ENCODE data around the gene MFSD1.

Gene MFSD1, protein sequence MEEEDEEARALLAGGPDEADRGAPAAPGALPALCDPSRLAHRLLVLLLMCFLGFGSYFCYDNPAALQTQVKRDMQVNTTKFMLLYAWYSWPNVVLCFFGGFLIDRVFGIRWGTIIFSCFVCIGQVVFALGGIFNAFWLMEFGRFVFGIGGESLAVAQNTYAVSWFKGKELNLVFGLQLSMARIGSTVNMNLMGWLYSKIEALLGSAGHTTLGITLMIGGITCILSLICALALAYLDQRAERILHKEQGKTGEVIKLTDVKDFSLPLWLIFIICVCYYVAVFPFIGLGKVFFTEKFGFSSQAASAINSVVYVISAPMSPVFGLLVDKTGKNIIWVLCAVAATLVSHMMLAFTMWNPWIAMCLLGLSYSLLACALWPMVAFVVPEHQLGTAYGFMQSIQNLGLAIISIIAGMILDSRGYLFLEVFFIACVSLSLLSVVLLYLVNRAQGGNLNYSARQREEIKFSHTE

DNA sequence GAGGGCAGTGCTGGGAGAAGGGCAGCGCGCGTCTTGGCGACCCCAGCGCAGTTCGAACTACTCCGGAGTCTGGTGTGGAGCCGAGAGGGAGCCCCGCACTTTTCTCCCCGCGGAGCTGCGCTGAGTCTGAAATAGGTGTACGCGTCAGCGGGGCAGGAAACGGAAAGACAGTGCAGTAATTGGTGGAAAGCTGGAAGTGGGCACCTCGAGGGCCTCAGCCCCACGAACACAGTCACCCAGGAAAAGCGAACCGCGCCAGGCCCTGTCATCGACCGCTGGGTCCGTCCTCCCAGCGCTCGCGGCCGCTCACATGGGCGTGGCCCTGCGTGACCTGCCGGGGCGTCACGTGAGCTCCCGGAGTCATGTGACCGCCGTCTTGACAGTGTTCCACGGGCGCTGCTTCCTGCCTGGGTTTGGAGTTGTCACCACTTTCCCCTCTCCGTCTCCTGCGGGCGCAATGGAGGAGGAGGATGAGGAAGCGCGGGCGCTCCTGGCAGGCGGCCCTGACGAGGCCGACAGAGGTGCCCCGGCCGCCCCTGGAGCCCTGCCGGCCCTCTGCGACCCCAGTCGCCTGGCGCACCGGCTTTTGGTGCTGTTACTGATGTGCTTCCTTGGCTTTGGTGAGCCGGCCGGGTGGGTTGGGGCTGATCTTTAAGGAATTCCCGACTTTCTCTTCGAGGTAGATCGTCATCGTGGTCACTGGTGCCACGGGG, at the start of gene MFSD1:
Gene MFSD1 (plus strand): TSS at position 359 of the 713 bp plus-strand sequence. CDS start 99 bp downstream, at position 458.
- in situ Hi-C loops (cut with HindIII; ENCODE audit: low sequenced_read_pairs) = no loop called here

DNA sequence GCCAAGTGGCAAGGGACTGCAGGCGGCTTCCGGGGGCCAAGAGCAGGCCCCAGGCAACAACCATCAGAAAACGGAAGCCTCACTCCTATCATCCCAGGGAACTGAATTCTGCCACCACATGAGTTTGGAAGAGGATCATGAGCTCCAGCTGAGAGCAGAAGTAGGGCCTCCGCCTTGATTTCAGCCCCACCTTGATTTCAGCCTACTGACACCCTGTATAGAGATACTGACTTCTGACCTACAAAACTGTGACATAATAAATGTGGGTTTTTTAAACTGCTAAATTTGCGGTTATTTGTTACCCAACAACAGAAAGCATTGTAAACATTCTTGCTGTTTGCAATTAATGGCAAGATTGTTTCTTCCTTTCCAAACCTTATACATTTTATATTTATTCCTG, 48.0 kb upstream of the MFSD1 start:
- in situ Hi-C loops (cut with HindIII; ENCODE audit: low sequenced_read_pairs) = no loop called here

DNA sequence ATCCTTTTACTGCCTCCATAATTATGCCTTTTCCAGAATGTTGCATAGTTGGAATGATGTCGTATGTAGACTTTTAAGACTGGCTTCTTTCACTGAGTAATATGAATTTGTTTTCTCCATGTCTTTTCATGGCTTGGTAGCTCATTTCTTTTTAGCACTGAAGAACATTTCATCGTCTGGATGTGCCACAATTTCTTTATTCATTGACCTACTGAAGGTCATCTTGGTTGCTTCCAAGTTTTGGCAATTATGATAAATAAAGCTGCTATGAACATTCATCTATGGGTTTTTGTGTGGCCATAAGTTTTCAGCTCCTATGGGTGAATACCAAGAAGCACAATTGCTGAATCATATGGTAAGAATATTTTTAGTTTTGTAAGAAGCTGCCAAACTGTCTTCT, 46.4 kb upstream of the MFSD1 start:
- in situ Hi-C loops (cut with HindIII; ENCODE audit: low sequenced_read_pairs) = no loop called here

DNA sequence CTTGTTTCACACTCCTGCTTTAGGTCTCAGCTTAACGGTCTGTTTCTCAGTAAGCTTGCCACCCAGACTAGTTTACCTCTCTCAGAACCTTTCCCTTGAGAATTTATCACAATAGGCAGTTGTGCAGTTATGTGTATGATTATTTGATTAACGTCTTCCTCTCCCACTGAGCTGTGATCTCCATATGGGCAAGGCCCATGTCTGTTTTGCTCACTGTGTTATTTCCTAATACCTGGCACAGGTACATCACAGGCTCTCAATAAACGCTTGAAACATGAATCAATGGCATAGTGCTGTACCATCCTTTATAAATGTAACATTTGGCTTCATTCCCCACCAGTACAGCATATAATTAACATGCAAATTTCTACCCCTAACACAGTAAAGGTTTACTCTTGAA, 40.5 kb upstream of the MFSD1 start:
- in situ Hi-C loops (cut with HindIII; ENCODE audit: low sequenced_read_pairs) = no loop called here

DNA sequence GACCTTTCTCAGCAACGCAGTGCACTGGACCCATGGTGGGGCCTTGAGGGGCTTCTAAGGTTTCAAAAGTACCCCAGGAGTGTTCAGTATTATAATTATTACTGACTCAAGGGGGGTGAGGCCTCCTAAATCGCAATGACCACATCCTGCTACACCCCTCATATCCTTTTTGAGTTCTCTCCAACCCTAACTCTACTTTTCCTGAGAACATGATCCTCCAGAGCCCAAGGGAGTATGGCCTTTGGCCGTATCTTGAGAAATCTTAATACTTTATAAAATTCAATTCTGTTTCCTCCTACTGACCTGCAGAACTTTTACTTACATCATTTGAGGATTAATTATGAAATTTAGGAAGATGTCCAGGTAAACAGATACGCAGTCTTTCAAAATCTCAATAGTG, 39.2 kb upstream of the MFSD1 start:
- in situ Hi-C loops (cut with HindIII; ENCODE audit: low sequenced_read_pairs) = no loop called here

DNA sequence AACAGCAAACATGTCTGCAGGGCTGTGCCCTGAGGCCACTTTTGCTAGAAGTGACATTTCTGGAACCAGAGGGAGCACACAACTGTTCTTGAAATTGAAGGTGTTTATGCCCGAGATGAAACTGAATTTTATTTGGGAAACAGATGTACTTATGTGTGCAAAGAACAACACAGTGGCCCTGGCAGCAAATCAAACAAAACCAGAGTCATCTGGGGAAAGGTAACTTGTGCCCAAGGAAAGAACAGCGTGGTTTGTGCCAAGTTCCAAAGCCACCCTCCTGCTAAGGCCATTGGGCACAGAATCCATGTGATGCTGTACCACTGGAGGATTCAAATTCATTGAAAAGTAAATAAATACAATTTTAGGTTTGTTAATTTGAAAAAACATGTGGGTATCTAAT, 38.4 kb upstream of the MFSD1 start:
- in situ Hi-C loops (cut with HindIII; ENCODE audit: low sequenced_read_pairs) = no loop called here

DNA sequence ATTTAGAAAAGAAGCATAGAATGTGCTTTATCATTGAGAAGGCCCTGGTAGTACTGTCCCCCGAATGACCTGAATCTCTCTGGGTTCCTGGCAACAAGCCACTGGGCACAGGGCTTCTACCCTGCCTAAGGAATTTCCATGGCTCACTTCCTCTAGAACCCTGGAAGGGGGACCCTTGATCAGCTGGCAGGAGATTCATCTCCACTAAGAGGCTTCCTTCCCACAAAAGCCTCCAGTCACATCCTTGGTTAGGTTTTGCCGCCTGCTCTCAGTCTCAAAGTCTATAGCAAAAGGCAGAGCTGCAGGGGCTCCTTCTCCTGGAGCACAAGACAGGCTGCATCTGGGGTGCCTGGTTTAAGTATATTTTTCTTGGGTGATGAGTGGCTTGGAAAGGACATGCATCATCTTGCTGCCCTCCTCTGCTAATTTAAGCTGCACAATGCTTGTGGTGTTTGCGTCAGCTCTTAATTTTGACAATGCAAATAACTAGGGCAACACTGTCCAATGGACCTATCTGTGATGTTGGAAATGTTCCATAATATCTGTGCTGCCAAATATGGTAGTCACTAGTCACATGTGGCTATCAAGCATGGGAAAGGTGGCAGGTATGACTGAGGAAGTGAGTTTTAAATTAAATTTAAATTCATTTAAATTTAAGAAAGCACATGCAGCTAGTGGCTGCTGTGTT, 36.2 kb upstream of the MFSD1 start:
- in situ Hi-C loops (cut with HindIII; ENCODE audit: low sequenced_read_pairs) = no loop called here

DNA sequence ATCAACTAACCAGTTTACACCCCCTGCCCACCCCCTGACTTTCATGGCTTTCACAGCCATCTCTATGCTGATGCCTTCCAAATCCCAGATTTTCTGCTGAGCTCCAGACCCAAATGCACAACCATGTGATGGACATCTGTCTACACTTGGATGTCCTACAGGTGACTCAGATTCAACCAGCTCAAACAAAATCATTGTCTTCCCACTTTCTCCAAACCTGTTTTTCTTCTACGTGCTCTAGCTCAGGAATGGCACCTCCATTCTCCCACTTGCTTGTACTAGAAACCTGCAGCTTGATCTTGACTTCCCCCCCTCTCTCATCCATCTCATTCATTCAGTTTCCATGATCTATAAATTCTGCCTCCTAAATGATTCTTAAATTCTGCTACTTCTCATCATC, 35.5 kb upstream of the MFSD1 start:
- in situ Hi-C loops (cut with HindIII; ENCODE audit: low sequenced_read_pairs) = no loop called here

DNA sequence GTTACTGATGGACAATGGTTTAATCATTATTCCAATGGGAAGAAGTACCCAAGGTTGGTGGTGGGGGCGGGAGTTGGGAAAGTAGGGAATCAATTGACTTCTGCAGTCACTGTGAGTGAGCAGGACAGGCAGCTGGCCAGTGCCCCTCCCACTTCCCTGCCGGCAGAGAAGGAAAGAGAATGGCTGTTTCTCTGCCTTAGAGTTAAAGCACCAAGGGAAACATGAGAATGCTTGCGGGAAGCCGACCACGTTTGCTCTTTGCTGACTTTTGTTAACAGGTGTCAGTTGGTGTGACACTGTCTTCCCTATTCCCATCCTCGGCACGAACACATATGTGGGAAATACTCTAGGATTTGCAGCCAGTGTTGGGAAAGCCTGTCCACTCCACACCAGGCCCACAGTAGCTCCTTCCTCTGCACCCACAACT, 33.5 kb upstream of the MFSD1 start:
- in situ Hi-C loops (cut with HindIII; ENCODE audit: low sequenced_read_pairs) = no loop called here

DNA sequence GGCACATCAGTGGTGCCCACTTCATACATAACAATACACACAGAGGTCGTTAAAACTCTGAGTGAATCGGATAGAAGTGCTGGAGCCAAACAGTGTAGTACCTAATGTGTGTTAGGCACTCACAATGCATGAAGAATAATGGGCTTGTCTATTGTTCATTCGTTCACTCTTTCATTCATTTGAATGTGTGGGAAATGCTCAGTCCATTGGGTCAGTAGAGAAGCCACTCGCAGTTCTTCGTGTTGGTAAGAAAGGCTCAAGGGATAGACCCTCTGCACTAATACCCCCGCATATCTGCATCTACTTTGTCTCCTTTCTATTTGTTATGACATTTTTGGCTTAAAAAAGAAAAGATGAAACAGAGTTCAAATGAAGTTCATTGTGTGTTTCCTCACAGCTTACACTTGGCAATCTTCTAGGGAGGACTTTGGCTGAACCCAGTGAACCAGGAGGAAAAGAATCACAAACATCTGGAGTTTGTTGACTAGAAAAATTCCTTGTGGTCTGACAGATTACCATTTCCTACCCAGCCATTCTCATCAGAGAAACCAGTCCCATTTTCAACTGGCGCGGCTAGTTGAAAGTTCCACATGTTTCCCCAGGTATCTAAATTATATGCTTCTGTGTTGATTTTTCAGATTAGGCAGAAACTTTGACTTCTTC, 32.8 kb upstream of the MFSD1 start:
- in situ Hi-C loops (cut with HindIII; ENCODE audit: low sequenced_read_pairs) = no loop called here

DNA sequence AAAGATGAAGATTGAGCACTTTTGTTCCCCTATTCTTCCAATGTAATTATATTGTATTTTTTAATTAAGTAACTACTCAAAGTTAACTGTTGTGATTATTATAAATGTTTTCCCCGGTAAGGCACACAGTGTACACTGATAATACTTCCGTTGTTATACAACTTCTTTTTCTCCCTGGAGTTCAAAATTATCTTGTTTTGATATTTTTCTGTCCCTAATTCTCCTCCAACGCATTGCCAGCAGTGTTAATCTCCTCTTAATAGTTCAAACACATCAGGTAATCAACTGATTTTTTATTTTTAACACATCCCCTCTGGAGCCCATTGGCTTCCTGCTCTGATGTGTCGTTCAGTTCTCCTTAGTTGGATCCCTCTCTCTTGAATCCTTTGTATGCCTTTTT, 32.3 kb upstream of the MFSD1 start:
- in situ Hi-C loops (cut with HindIII; ENCODE audit: low sequenced_read_pairs) = no loop called here

DNA sequence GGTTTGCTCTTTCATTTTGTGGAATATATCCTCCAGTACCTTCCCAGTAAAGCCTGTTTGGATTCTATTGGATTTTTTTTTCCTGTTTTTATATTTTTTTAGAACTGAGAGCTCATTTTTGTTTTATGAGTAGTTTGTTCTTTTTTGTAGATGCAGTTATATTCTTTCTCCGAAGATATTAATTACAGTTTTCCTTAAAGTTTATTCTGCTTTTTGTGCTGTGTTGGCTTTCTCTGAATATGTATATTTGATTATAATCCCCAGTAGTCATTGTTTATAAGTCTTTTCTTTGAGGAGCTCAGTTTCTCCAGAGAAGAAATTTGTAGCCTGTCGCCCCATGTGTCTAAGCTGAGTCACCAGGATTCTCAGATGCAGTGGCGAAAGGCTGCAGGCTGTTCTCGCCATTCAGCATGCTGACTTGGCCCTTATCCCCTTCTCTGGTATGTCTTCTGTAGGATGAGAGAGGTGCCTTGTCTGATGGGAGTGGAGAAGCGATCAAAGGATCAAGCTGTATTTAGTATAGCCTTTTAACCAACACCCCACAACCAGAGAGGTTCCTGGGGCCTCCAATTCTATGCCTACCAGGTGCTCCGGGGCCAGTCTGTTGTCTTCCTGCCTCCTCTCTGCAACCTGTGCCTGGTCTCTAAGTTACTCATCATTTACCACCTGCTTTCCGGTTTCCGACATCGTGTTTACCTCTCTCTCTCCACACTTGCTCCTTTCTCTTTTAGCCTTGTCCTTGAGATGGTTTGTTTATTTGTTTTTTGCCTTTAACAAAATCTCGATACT, 31.7 kb upstream of the MFSD1 start:
- in situ Hi-C loops (cut with HindIII; ENCODE audit: low sequenced_read_pairs) = no loop called here

DNA sequence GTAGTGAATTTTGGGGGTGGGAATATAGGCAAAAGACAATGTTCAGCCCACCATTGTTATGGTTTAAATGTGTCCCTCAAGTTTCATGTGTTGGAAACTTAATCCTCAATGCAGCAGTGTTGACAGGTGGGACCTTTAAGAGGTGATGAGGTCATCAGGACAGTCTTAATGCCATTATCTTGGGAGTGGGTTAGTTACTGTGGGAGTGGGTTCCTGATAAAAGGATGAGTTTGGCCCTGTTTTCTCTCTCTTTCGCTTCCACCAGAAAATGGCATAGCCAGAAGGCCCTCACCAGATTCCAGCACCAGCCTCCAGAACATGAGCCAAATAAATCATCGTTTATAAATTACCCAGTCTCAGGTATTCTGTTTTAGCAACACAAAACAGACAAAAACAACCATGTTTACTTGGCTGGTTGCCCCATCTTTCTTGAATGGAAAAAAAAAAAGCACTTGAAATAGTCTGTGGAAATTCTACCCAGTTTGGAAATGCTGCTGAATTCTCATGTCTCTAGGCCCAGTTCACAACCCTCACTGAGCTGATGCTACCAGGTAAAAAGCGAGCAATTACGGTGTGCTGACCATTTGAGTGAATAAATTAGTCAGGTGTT, 31.0 kb upstream of the MFSD1 start:
- in situ Hi-C loops (cut with HindIII; ENCODE audit: low sequenced_read_pairs) = no loop called here

DNA sequence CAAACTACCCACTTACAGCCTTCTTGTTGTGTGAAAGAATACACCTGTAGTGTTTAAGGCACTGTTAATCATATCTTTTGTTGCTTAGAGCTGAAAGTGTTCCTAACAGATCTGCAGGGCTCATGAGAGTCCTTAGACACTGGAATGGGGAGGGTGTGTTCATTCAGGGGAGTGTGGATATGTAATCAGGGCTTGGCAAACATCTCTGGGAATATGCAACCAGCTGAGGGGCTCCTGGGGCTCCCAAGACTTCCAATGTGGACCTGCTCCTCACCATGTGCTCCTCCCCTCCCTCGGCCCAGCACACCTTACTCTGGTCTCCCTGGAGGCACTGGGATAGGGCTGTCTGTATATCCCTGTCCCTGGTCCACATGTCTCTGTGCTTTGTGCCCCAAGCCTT, 30.3 kb upstream of the MFSD1 start:
- in situ Hi-C loops (cut with HindIII; ENCODE audit: low sequenced_read_pairs) = no loop called here

DNA sequence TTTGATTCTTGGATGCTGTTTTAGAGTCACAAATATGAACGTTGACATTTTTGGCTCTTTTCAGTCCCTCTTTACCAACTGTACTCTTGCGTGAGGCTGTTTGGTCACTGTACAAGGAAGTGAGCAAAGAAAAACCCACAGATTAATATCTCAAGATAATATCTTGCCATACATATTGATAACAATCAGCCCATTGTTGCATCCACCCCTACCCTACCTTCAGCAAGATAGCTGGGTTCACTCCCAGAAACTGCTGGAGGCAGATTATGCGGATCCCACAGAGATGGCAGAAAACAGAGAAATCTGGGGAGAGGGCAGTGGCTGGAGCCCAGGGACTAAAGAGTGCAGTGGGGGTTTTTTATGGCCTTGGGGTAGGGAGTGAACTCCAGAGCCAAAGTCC, 29.9 kb upstream of the MFSD1 start:
- in situ Hi-C loops (cut with HindIII; ENCODE audit: low sequenced_read_pairs) = no loop called here

DNA sequence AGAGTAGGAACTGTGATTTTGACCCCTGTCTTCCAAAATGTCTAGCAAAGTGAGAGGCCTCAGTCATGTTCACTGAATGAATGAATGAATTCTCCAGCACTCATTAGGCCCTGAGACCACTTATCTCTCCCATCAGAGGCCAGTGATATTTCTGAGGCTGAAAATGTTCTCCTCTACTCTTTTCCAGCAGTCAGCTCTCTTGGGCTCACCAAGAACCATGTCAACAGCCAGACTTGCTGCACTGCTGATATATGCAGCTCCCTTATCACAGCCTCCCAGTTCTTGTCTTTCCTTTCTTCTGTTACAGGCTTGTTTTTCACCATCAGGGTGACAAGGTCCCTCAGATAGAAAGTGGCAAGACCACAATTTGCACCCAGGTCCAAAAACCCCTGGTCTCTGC, 28.7 kb upstream of the MFSD1 start:
- in situ Hi-C loops (cut with HindIII; ENCODE audit: low sequenced_read_pairs) = no loop called here

DNA sequence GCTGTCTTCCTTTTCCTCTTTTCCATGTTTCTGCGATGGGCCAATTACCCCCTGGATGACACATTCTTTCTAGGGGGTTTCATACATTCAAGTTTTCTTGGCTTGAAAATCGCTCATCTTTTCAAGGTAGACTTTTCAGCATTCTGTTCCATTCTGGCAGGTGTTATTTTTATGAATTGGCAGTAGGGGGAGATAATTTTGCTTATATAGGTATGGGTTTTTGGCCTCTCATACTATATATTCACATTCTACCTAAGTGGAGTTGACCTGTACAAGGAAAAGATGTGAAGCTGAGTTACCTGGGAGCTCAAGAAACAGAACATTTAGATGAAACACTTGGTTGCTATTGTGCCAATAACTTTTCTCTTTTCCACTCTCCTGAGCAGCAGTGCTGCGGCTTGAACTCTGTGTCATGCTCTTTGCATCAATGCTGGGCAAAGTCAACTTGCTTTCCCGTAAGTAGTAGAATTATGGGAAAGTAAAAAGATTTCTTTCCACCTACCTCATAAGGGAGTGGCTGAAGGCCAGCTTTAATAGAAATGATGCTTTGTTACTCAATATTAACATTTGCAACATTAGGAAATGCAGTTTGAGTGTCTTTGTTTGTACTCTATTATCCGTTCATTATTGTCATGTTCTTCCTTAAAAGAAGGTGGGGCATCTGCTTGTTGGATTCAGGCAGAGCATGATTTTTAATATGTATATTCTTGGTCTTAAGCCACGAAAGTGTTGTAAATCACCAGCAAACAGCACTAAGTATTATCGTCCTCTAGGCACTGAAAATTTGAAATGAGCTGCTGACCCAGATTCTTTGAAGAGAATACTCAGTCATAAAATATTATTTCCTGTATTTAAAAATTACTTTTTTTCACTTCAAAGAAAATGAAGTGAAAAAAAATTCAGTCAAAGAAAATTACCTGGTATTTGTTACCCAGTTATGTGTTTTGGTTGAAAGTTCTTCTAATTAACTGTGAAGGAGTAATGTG, 27.7 kb upstream of the MFSD1 start:
- in situ Hi-C loops (cut with HindIII; ENCODE audit: low sequenced_read_pairs) = no loop called here

DNA sequence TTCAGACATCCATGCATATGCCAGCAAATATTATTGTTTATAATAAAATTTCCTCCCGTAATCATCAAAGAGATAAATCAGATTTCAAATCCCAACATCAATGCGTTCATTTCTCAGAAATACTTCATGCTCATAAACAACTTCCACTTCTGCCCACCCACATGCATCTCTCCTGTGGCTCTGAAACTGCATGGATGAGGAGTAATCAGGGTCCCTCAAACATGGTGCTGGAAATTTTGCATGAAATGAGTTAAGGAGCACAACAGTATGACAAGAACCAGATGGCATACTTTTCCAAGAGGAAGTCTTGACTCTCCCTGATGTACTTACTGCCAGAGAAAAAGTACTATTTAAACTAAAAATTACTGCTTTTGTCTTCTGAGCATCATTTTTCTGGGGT, 26.9 kb upstream of the MFSD1 start:
- in situ Hi-C loops (cut with HindIII; ENCODE audit: low sequenced_read_pairs) = loop anchor here (25.0 kb wide), 1 partner anchor 113 kb away; the partner anchor contains the start of gene LXN

All from DLD1 (cell line).